ENCODE measurements around the gene ZNF618. TPM values are rescaled to one million over a fixed set of nuclear protein-coding genes. Genes with fewer than 3 reads are reported as not detected.

ZNF618 gene
- total RNA-seq, 1 donor from 2014 or later = 12.1 TPM

DNA sequence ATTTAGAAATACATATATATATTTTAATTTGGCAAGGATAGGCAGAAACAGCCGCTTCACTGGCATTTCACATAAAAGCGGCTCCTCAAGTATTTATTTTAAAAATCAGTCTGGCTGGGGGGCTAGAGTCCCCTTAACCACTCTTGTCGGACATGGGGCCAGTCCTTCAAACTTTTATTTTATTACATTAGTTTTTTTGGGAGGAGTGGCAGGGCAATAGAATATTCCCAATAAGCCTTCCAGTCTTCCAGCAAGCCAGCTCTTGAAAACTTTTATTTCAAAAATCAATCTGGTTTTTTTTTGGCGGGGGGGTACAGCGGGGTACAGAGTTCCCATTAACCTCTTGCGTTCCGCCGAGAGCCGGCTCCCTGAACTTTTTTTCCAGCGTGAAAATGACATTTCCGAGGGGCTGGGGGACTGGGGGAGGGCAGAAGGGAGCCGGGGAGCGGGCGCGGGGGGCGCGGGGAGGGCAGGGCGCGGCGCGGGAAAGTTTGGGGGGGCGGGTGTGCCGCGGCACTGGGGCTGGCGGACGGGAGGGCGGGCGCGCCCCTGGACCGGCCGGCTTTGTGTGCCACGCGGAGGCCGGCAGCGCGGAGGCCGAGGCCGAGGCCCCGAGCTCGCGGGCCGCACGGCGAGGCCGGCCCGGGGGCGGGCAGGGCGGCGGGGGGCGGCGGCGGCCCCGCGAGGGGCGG lies 504 bp upstream of the ZNF618 start:
- TF ChIP-seq, protein P1, sequence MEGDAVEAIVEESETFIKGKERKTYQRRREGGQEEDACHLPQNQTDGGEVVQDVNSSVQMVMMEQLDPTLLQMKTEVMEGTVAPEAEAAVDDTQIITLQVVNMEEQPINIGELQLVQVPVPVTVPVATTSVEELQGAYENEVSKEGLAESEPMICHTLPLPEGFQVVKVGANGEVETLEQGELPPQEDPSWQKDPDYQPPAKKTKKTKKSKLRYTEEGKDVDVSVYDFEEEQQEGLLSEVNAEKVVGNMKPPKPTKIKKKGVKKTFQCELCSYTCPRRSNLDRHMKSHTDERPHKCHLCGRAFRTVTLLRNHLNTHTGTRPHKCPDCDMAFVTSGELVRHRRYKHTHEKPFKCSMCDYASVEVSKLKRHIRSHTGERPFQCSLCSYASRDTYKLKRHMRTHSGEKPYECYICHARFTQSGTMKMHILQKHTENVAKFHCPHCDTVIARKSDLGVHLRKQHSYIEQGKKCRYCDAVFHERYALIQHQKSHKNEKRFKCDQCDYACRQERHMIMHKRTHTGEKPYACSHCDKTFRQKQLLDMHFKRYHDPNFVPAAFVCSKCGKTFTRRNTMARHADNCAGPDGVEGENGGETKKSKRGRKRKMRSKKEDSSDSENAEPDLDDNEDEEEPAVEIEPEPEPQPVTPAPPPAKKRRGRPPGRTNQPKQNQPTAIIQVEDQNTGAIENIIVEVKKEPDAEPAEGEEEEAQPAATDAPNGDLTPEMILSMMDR (IDR thresholded peaks at IDR 0.05; ENCODE audit: insufficient read depth, low read length, poor library complexity, severe bottlenecking) = no peak
- DNase-seq (ENCODE audit: low read depth) = no peak
- Histone ChIP-seq H3K27me3 (ENCODE audit: control insufficient read depth, insufficient read depth, low read length) (no peaks in the 10 kb centered on the region), H3K36me3 (ENCODE audit: control insufficient read depth, insufficient read depth, low read length) (no peaks in the 10 kb centered on the region), H3K4me3 (ENCODE audit: low read depth, low read length) (peak overlapping the region; percentile 41)

DNA sequence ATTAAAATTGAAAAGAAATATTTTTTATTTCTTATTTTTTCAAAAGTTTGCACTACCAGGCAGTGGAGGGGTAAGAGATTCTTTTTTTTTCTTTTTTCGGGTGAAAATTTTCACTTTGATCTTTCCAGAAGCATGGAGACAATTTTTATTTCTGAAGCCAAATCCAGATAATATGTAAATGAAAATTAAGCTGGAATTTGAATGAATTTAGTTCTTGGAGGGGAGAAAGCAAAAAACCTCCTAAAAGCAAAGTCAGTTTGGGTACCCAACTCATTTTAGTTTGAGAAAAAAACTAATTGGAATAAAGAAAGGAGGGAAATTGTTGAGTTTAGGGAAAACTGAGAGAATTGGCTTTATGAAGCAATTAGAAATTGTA lies 872 bp downstream of the ZNF618 start:
- peak overlapping the region; percentile 85 for H3K4me3 ChIP-seq (ENCODE audit: low read depth, low read length)
- no peaks in the 10 kb centered on the region for H3K27me3 ChIP-seq (ENCODE audit: control insufficient read depth, insufficient read depth, low read length)
- no peak for DNase-seq (ENCODE audit: low read depth)
- H3K36me3 ChIP-seq (ENCODE audit: control insufficient read depth, insufficient read depth, low read length) = no peaks in the 10 kb centered on the region
- TF ChIP-seq, protein P1 (IDR thresholded peaks at IDR 0.05; ENCODE audit: insufficient read depth, low read length, poor library complexity, severe bottlenecking) = no peak

DNA sequence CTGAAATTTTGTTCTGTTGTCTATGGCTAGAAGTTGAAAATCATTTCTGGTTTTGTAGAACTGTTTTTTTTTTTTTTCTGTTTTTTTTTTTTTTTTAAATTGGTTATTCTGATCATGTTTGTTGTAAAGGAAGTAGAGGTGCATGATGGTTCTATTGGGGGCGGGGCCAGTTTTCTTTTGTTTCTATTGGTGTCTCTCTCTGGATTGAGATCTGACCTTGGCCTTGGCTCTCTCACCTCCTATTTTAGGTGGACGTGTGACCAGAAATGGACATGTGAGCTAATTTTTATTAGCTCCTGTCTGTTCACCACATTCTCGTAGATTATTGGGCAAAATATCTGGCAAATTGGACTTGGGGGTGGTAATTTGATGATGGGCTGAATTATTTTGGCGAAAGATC lies 3.2 kb downstream of the ZNF618 start:
- TF ChIP-seq, protein P1 (IDR thresholded peaks at IDR 0.05; ENCODE audit: insufficient read depth, low read length, poor library complexity, severe bottlenecking) = no peak
- Histone ChIP-seq H3K27me3 (ENCODE audit: control insufficient read depth, insufficient read depth, low read length) (no peaks in the 10 kb centered on the region), H3K36me3 (ENCODE audit: control insufficient read depth, insufficient read depth, low read length) (no peaks in the 10 kb centered on the region), H3K4me3 (ENCODE audit: low read depth, low read length) (no peak overlapping the region)
- no peak for DNase-seq (ENCODE audit: low read depth)

DNA sequence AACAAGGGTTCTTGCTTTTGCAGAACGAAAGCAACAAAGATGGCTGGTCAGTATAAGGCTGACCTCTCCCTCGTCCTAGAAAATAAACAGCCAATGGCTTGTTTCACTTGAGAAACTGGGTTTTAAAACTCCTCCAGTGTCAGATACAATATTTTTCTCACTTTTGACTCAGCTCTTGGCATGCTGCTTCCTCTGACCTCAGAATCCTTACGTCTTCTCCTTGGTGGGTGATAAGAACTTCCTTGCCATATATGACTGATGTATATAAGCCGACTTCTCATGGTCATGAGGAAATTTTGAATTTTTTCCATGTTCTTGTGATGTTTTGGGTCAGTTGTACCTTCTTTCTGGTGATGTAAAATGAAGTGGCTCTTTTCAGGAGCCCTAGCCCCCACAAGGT lies 3.8 kb downstream of the ZNF618 start:
- Histone ChIP-seq H3K36me3 (ENCODE audit: control insufficient read depth, insufficient read depth, low read length) (no peaks in the 10 kb centered on the region), H3K27me3 (ENCODE audit: control insufficient read depth, insufficient read depth, low read length) (no peaks in the 10 kb centered on the region), H3K4me3 (ENCODE audit: low read depth, low read length) (no peak overlapping the region)
- DNase-seq (ENCODE audit: low read depth) = no peak
- TF ChIP-seq, protein P1 (IDR thresholded peaks at IDR 0.05; ENCODE audit: insufficient read depth, low read length, poor library complexity, severe bottlenecking) = no peak

DNA sequence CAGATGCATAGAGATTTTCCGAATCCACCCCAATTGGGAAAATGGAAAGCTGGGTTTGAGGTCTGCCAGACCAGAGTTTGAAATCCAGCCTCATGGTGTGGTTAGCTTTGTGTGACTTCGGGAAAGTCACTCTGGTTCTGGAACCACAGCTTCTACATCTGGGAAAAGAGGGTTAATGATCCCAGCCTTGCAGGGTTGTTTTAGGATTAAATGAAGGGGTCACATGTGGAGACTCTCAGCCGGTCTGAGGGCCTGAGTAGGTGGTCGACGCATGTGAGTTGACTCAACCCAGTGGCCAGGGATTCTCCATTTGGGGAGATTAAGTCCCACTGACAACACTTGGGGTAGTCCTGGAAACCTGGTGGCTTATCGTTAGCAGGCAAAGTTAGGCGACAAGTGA lies 6.1 kb downstream of the ZNF618 start:
- no peaks in the 10 kb centered on the region for H3K36me3 ChIP-seq (ENCODE audit: control insufficient read depth, insufficient read depth, low read length)
- TF ChIP-seq, protein P1 (IDR thresholded peaks at IDR 0.05; ENCODE audit: insufficient read depth, low read length, poor library complexity, severe bottlenecking) = no peak
- DNase-seq (ENCODE audit: low read depth) = no peak
- no peaks in the 10 kb centered on the region for H3K27me3 ChIP-seq (ENCODE audit: control insufficient read depth, insufficient read depth, low read length)
- H3K4me3 ChIP-seq (ENCODE audit: low read depth, low read length) = no peak overlapping the region

DNA sequence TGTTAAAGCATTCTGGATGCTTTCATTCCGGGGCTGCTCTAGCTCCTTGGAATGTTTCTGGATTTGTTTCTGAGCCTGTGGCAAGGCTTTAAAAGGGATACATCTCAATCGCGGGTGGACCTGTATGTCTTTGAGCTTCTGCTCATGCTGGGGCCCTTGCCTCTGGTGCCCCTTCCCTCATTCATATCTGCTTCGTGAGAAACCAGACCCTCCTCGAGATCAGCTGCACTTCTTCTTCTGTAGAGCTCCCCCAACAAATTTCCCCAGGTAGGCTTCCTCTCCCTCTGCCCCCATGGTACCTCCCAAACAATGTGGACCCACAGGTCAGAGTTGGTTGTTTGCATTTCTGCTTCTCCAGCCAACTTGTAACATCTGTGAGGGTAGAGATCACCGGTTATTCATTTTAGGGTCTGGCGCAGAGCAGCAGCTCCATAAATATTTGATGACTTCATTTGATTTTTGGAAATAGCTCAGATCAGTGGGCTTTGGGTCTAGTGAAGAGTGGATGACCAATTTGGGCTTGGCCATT lies 6.6 kb downstream of the ZNF618 start:
- no peaks in the 10 kb centered on the region for H3K36me3 ChIP-seq (ENCODE audit: control insufficient read depth, insufficient read depth, low read length)
- no peak for DNase-seq (ENCODE audit: low read depth)
- H3K4me3 ChIP-seq (ENCODE audit: low read depth, low read length) = no peak overlapping the region
- H3K27me3 ChIP-seq (ENCODE audit: control insufficient read depth, insufficient read depth, low read length) = no peaks in the 10 kb centered on the region
- TF ChIP-seq, protein P1 (IDR thresholded peaks at IDR 0.05; ENCODE audit: insufficient read depth, low read length, poor library complexity, severe bottlenecking) = no peak

Measured in kidney epithelial cell (primary cell).